ENCODE data around the gene ZBP1.

DNA sequence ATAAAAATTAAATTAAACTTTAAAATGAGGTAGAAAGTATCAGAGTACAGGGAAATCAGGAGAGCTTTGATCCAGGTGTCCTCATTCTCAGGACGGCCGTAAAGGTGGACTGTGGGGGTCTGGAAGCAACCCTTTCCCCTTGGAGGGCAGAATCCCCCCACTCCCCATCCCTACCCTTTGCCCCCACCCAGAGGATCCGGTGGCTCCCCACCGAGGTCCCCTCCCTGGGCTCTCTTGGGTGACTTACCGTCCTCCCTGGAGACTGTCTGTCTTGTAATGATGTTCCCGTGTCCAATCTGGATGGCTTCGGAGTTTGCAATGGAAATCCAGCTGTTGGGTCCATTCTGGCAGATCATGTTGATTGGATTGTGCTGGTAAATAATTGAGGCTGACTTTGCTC lies 7.3 kb downstream of the ZBP1 start:
- no peak for TF ChIP-seq CTCF (IDR thresholded peaks at IDR 0.05)
- no peak for TF ChIP-seq POLR2A (IDR thresholded peaks at IDR 0.05)

Data from testis (tissue), 2 donors.